ENCODE data around the gene MAP1A. TPM values are rescaled to one million over a fixed set of nuclear protein-coding genes. Genes with fewer than 3 reads are reported as not detected.

The MAP1A gene
- total RNA-seq, 1 experiment from 2014 or later, result 1.9 TPM

DNA sequence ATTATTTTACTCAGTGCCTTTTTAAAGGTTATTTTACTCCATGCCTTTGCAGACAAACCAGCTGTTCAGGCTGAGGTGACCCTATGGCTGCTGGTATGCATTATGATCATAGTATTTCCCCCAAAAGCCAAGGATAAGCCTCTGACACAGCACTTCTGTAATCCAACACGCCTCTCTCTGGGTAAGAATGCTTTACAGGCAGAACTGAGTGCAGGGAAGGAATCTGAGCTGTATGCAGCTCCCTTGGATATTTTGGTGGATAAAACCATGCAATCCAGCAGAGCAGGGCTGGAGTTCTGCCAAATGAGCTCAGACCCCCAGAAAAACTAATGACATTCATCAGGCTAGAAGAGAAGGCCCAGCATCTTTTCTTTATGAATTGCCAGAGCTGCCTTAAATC lies 11.7 kb upstream of the MAP1A start:
- H3K27me3 ChIP-seq (ENCODE audit: insufficient read depth, low read length), result no peaks in the 10 kb centered on the region
- H3K27ac ChIP-seq (ENCODE audit: low read depth, low read length), result no peak overlapping the region
- H3K79me2 ChIP-seq (ENCODE audit: insufficient read depth, low read length), result no peaks in the 10 kb centered on the region
- ChIA-PET RAD21 (ENCODE audit: low non-redundant PET in 1 of 2, low total read pairs in 2 of 2, uncharacterized antibody in 2 of 2, unreplicated experiment in 2 of 2) (no interaction called here), CTCF (interaction anchor here (1.5 kb wide), 1 partner anchor 9 kb away, joined by 4 read pairs; no protein-coding TSS in a partner anchor), POLR2A (no interaction called here)
- DNase-seq (ENCODE audit: low read depth, low spot score) (no peak), ATAC-seq (no peak)
- no TSS peak for BruUV-seq (replicated peaks)
- no peaks in the 10 kb centered on the region for H3K9me3 ChIP-seq (ENCODE audit: control insufficient read depth in 1 of 2, insufficient read depth in 1 of 2, low read depth in 1 of 2, low read length in 2 of 2)
- no peaks in the 10 kb centered on the region for H3K9me2 ChIP-seq (ENCODE audit: insufficient read depth)
- H3K4me3 ChIP-seq (replicated peaks in 1 of 2; ENCODE audit: low read depth in 1 of 2, low read length in 2 of 2), result no peak overlapping the region
- H3K9ac ChIP-seq (ENCODE audit: low read length), result no peak overlapping the region
- no peak overlapping the region for H2AFZ ChIP-seq (ENCODE audit: low read depth, low read length, poor library complexity, severe bottlenecking)
- no peaks in the 10 kb centered on the region for H3K36me3 ChIP-seq (ENCODE audit: control insufficient read depth in 1 of 2, insufficient read depth in 2 of 2, low read length in 2 of 2)
- H3K4me1 ChIP-seq (ENCODE audit: control insufficient read depth in 1 of 2, insufficient read depth in 2 of 2, low read length in 2 of 2), result peaks cover 9 to 12% of the 10 kb centered on the region in 2 experiments; a peak in 2 of 4 replicates
- intact Hi-C loops (cut with micrococcal nuclease), result no loop called here
- no peaks in the 10 kb centered on the region for H4K20me1 ChIP-seq (ENCODE audit: insufficient read depth)
- TF ChIP-seq FOSL1 (IDR thresholded peaks at IDR 0.05; ENCODE audit: low read depth), result no peak
- no peak overlapping the region for H3K4me2 ChIP-seq (ENCODE audit: low read length)

DNA sequence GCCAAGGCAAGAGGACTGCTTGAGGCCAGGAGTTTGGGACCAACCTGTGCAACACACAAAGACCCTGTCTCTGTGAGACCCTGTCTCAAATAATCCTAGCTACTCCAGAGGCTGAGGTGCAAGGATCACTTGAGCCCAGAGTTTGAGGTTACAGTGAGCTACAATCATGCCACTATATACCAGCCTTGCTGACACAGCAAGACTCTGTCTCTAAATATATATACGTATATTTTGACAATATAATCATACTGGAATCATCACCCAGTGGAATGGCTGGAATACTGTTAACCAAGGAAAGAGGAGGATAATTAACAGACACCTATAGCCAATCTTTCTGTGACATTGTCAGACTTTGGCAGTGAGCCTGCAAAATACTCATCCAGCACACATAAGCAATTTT lies 9.0 kb upstream of the MAP1A start:
- no peaks in the 10 kb centered on the region for H4K20me1 ChIP-seq (ENCODE audit: insufficient read depth)
- TF ChIP-seq, protein P1, sequence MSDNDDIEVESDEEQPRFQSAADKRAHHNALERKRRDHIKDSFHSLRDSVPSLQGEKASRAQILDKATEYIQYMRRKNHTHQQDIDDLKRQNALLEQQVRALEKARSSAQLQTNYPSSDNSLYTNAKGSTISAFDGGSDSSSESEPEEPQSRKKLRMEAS (IDR thresholded peaks at IDR 0.05), result no peak
- TF ChIP-seq, protein P2, sequence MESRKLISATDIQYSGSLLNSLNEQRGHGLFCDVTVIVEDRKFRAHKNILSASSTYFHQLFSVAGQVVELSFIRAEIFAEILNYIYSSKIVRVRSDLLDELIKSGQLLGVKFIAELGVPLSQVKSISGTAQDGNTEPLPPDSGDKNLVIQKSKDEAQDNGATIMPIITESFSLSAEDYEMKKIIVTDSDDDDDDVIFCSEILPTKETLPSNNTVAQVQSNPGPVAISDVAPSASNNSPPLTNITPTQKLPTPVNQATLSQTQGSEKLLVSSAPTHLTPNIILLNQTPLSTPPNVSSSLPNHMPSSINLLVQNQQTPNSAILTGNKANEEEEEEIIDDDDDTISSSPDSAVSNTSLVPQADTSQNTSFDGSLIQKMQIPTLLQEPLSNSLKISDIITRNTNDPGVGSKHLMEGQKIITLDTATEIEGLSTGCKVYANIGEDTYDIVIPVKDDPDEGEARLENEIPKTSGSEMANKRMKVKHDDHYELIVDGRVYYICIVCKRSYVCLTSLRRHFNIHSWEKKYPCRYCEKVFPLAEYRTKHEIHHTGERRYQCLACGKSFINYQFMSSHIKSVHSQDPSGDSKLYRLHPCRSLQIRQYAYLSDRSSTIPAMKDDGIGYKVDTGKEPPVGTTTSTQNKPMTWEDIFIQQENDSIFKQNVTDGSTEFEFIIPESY (IDR thresholded peaks at IDR 0.05; ENCODE audit: extremely low read depth, insufficient replicate concordance, low read length), result no peak
- TF ChIP-seq FOSL1 (IDR thresholded peaks at IDR 0.05; ENCODE audit: low read depth), result no peak
- no peak for TF ChIP-seq ELF1 (IDR thresholded peaks at IDR 0.05; ENCODE audit: borderline replicate concordance, low read depth)
- TF ChIP-seq POLR2AphosphoS5 (IDR thresholded peaks at IDR 0.05; ENCODE audit: low read depth, low read length), result no peak
- TF ChIP-seq SP1 (IDR thresholded peaks at IDR 0.05; ENCODE audit: low read depth), result no peak
- no peak for TF ChIP-seq TCF7L2 (IDR thresholded peaks at IDR 0.05; ENCODE audit: borderline replicate concordance, extremely low read depth, insufficient read depth, insufficient read length)
- no peak for TF ChIP-seq CEBPB (IDR thresholded peaks at IDR 0.05; ENCODE audit: low read depth)
- no peak for TF ChIP-seq JUND (IDR thresholded peaks at IDR 0.05)
- ChIA-PET POLR2A (no interaction called here), RAD21 (ENCODE audit: low non-redundant PET in 1 of 2, low total read pairs in 2 of 2, uncharacterized antibody in 2 of 2, unreplicated experiment in 2 of 2) (no interaction called here), CTCF (no interaction called here)
- H3K9me3 ChIP-seq (ENCODE audit: control insufficient read depth in 1 of 2, insufficient read depth in 1 of 2, low read depth in 1 of 2, low read length in 2 of 2), result no peaks in the 10 kb centered on the region
- no peaks in the 10 kb centered on the region for H3K9me2 ChIP-seq (ENCODE audit: insufficient read depth)
- no peak for DNase-seq (ENCODE audit: low read depth, low spot score)
- H3K36me3 ChIP-seq (ENCODE audit: control insufficient read depth in 1 of 2, insufficient read depth in 2 of 2, low read length in 2 of 2), result no peaks in the 10 kb centered on the region
- no peak overlapping the region for H3K9ac ChIP-seq (ENCODE audit: low read length)
- ATAC-seq, result no peak
- H3K79me2 ChIP-seq (ENCODE audit: insufficient read depth, low read length), result no peaks in the 10 kb centered on the region
- H3K27me3 ChIP-seq (ENCODE audit: insufficient read depth, low read length), result no peaks in the 10 kb centered on the region
- no peak overlapping the region for H3K4me2 ChIP-seq (ENCODE audit: low read length)
- H3K4me1 ChIP-seq (ENCODE audit: control insufficient read depth in 1 of 2, insufficient read depth in 2 of 2, low read length in 2 of 2), result peaks cover 21 to 25% of the 10 kb centered on the region in 2 experiments
- BruUV-seq (replicated peaks), result no TSS peak
- intact Hi-C loops (cut with micrococcal nuclease), result no loop called here
- H2AFZ ChIP-seq (ENCODE audit: low read depth, low read length, poor library complexity, severe bottlenecking), result no peak overlapping the region
- no peak overlapping the region for H3K4me3 ChIP-seq (replicated peaks in 1 of 2; ENCODE audit: low read depth in 1 of 2, low read length in 2 of 2)
- no peak overlapping the region for H3K27ac ChIP-seq (ENCODE audit: low read depth, low read length)
